Tibial artery (tissue), 4 donors: ENCODE measurements around the gene ERC2.

Source experiments
- DNase-seq, 2 donors: peaks; one replicate each; pipeline ENCODE4 v3.0.0-alpha.2; 2019
- H3K27ac ChIP-seq, 2 donors: fragments of 200-600 bp; sonication (generic) in 1 of 2; 1 replicate in 1 of 2; 2 replicates in 1 of 2; pipeline ENCODE4 v1.5.1; 2018 to 2019; ENCODE audit warnings: mild to moderate bottlenecking in 1 of 2
- H3K27me3 ChIP-seq, 2 donors: fragments of 200-600 bp; sonication (generic) in 1 of 2; one replicate each; pipeline versions ENCODE4 v1.5.1 to v1.6.0; 2016 to 2019
- H3K36me3 ChIP-seq, 3 donors: fragments of 200-600 bp; sonication (generic) in 2 of 3; one replicate each; pipeline ENCODE4 v1.5.1; 2016 to 2019; ENCODE audit warnings: mild to moderate bottlenecking in 2 of 3
- H3K4me1 ChIP-seq, 4 donors: fragments of 200-600 bp; sonication (generic) in 2 of 4; 1 replicate in 3 of 4; 2 replicates in 1 of 4; pipeline ENCODE4 v1.5.1; 2016 to 2019
- H3K4me3 ChIP-seq, 2 donors: fragments of 200-600 bp; sonication (generic) in 1 of 2; 1 replicate in 1 of 2; 2 replicates in 1 of 2; pipeline ENCODE4 v1.5.1; 2018 to 2019; ENCODE audit warnings: mild to moderate bottlenecking in 2 of 2
- H3K9me3 ChIP-seq, 3 donors: fragments of 200-600 bp; sonication (generic) in 1 of 3; one replicate each; pipeline ENCODE4 v1.5.1; 2016 to 2019
- intact Hi-C: fragments of 100-400 bp; cut with DNase I; formaldehyde crosslinking; loops from one replicate; pipeline ENCODE4 v1.15.0; 2023; ENCODE audit warnings: low total_unique reads
- TF ChIP-seq, protein P1 (sequence below), 2 experiments: fragments of 200-600 bp in 1 of 2; fragments of 450-650 bp in 1 of 2; IDR thresholded peaks; one replicate each; pipeline ENCODE4 v1.5.1; 2017 to 2019; ENCODE audit warnings: antibody characterized with exemption in 2 of 2, mild to moderate bottlenecking in 1 of 2, moderate library complexity in 1 of 2

ERC2 gene

DNA sequence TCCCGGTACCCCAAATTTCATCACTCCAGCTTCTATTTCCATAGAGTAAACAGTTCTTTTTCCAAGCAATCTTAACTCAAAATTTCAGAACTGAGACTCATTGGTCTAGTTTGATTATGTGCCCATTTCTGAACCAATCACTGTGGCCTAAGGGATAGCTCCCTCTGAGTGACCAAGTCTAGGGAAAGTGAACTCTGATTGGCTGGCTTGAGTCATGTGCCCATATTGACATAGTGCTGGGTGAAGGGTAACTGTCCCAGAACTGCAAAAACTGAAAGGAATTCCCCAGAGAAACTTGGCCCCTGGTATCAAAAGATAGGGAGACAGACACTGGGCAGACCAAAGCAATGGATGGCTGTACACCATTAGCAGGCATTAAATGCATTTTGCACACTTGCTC, 810.0 kb downstream of the ERC2 start:
- intact Hi-C loops = no loop called here
- no peak overlapping the region for H3K27ac ChIP-seq

DNA sequence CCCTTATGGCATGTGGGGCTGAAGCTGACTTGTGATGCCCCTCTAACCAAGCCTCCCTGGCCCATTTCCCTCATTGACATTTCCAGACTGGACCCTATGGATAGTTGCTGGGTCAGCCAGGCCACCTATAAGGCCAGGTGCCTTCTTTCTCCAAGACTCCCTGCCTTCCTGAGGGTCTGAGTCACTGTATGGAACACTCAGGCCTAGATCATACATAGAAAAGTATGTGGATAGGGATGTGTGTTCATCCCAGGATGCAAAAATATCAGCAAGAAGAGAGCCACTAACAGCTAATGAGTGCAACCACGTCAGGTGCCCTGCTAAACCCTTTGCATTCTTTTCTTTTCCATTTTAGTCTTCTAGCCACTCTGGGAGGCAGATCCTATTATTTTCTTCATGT, 812.7 kb downstream of the ERC2 start:
- Histone ChIP-seq H3K27me3 (peaks cover 0 to 4% of the 10 kb centered on the region in 2 donors), H3K4me1 (no peaks in the 10 kb centered on the region), H3K4me3 (no peak overlapping the region), H3K27ac (no peak overlapping the region), H3K9me3 (no peaks in the 10 kb centered on the region), H3K36me3 (no peaks in the 10 kb centered on the region)
- intact Hi-C loops = no loop called here
- TF ChIP-seq, protein P1, sequence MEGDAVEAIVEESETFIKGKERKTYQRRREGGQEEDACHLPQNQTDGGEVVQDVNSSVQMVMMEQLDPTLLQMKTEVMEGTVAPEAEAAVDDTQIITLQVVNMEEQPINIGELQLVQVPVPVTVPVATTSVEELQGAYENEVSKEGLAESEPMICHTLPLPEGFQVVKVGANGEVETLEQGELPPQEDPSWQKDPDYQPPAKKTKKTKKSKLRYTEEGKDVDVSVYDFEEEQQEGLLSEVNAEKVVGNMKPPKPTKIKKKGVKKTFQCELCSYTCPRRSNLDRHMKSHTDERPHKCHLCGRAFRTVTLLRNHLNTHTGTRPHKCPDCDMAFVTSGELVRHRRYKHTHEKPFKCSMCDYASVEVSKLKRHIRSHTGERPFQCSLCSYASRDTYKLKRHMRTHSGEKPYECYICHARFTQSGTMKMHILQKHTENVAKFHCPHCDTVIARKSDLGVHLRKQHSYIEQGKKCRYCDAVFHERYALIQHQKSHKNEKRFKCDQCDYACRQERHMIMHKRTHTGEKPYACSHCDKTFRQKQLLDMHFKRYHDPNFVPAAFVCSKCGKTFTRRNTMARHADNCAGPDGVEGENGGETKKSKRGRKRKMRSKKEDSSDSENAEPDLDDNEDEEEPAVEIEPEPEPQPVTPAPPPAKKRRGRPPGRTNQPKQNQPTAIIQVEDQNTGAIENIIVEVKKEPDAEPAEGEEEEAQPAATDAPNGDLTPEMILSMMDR (IDR thresholded peaks at IDR 0.05) = no peak
- no peak for DNase-seq

More for the DNA sequence above, 810.0 kb downstream of the ERC2 start:
- Histone ChIP-seq H3K4me3 (no peak overlapping the region), H3K9me3 (no peaks in the 10 kb centered on the region), H3K36me3 (no peaks in the 10 kb centered on the region), H3K4me1 (no peaks in the 10 kb centered on the region), H3K27me3 (no peaks in the 10 kb centered on the region)
- DNase-seq = no peak
- TF ChIP-seq, protein P1 (IDR thresholded peaks at IDR 0.05) = no peak

DNA sequence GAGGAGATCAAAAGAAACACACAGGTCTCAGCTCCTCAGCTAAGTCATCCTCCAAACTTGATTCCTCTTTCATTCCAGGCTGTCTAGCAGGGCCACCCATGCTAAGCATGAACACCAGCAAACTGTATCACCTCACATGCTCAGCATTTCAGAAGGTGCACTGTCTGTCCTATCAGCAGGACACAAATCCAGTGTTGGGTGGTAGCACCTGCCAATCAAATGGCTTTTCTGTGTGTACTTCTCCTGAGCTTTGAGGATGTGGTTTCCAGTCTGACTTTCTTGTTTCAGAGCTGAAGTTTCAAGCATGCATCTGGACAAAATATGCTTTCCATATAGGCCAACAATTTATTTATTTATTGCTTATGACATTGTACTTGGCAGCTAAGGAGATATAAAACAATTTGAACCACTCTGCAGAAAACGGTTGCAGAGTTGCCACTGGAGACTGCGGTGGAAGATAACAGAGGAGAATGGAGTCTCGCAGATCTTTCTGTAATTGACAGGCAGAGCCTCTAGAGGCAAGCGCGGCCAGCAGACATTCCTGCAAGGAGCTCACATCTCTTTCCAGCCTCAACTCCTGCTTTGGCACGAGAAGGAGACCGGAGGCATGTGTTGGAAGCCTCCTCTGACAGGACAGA, 814.0 kb downstream of the ERC2 start:
- Histone ChIP-seq H3K27me3 (peaks cover 0 to 4% of the 10 kb centered on the region in 2 donors), H3K4me3 (no peak overlapping the region), H3K4me1 (no peaks in the 10 kb centered on the region), H3K9me3 (no peaks in the 10 kb centered on the region), H3K36me3 (no peaks in the 10 kb centered on the region), H3K27ac (no peak overlapping the region)
- TF ChIP-seq, protein P1 (IDR thresholded peaks at IDR 0.05) = no peak
- no peak for DNase-seq
- intact Hi-C loops = no loop called here

DNA sequence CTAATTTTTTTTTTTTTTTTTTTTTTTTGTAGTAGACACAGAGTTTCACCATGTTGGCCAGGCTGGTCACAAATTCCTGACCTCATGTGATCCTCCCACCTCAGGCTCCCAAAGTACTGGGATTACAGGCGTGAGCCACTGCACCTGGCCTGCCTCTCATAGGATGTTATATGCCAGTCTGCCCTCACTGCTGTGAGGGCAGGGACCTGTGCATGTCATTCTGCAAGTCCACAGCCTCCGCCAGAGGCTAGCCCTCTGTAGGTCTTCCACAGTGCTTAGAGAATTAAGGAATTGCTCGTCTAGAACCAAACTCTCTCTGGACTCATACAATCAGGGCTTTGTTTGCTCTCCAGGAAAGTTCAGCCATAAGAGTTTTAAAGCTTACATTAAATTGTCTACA, 817.3 kb downstream of the ERC2 start:
- no peak for DNase-seq
- Histone ChIP-seq H3K27me3 (peaks cover 0 to 17% of the 10 kb centered on the region in 2 donors), H3K4me1 (no peaks in the 10 kb centered on the region), H3K27ac (no peak overlapping the region), H3K4me3 (no peak overlapping the region), H3K9me3 (no peaks in the 10 kb centered on the region), H3K36me3 (no peaks in the 10 kb centered on the region)
- TF ChIP-seq, protein P1 (IDR thresholded peaks at IDR 0.05) = no peak
- intact Hi-C loops = no loop called here

DNA sequence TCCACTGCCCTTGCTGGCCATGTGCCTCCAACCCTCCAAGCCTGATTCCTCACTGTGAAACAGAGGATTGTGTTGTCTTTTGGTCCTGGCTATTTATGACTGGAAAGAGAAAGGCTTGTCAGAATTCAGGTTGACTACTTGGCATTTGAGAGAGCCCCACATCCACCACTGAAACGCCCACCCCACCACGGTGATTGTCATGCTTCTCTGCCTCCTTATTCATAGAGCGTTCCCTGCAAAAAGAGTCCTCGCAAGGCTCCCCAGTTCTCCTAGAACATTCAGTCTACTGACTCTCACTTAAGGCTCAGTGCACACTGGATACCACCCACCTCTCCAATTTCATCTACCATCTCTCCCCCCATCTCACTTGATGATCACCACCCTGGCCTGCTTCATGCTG, 818.3 kb downstream of the ERC2 start:
- Histone ChIP-seq H3K9me3 (no peaks in the 10 kb centered on the region), H3K4me3 (no peak overlapping the region), H3K27me3 (peaks cover 0 to 17% of the 10 kb centered on the region in 2 donors), H3K4me1 (no peaks in the 10 kb centered on the region), H3K36me3 (no peaks in the 10 kb centered on the region), H3K27ac (no peak overlapping the region)
- TF ChIP-seq, protein P1 (IDR thresholded peaks at IDR 0.05) = no peak
- intact Hi-C loops = no loop called here
- no peak for DNase-seq

DNA sequence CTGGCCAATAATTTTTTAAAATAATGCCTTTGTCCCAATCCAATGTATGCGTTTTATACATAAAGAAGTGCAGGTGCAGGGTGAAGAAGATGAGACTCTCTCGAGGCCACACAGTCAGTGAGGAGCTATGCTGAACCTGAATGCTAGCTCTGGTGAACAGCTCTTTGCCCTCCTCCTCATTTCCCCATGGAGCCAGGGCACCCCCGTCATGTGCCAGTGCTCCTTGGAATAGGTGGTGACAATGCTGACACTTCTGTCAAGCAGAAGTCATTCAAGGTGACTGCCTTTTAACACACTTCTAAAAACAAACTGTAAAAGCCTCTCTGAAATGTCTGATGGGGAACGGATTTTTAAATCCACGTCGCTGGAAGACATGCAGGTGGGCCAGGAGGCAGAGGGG, 818.7 kb downstream of the ERC2 start:
- TF ChIP-seq, protein P1 (IDR thresholded peaks at IDR 0.05) = no peak
- Histone ChIP-seq H3K27ac (no peak overlapping the region), H3K36me3 (no peaks in the 10 kb centered on the region), H3K4me1 (no peaks in the 10 kb centered on the region), H3K27me3 (peaks cover 0 to 17% of the 10 kb centered on the region in 2 donors), H3K9me3 (no peaks in the 10 kb centered on the region), H3K4me3 (no peak overlapping the region)
- intact Hi-C loops = no loop called here
- DNase-seq = no peak
